ENCODE results near the gene SYTL2. TPM values are rescaled to one million over a fixed set of nuclear protein-coding genes. Genes with fewer than 3 reads are reported as not detected.
A peak's percentile ranks its signal among the peaks of the same experiment; 100 is the strongest.
"Not testable (repeated sequence)": the region's sequence is repeated elsewhere in the genome, so short reads cannot be mapped to it uniquely, and the experiment has no call there.

Gene SYTL2
- total RNA-seq, 2 experiments from 2014 or later = 9.5 to 11.2 TPM

- DNase-seq (no peak), ATAC-seq (no peak)
- Mint-ChIP-seq H3K9me3 (no peaks in the 10 kb centered on the region), H3K27ac (peak overlapping the region; percentile 97), H3K4me3 (peak overlapping the region; percentile 99), H3K27me3 (no peaks in the 10 kb centered on the region), H3K36me3 (ENCODE audit: low read depth) (peaks cover 54% of the 10 kb centered on the region), H3K4me1 (ENCODE audit: low read depth) (peaks cover 41% of the 10 kb centered on the region)
- CTCF ChIA-PET = interaction anchor here (0.6 to 2.1 kb wide), 6 partner anchors 14 to 192 kb away, joined by 3 to 7 read pairs (median 3); partner anchors contain the start of genes CCDC83, TMEM126A and TMEM126B
- intact Hi-C loops (cut with micrococcal nuclease) = loop anchor here (5.0 to 10.0 kb wide), 3 partner anchors 36 to 162 kb away; partner anchors contain the start of genes DLG2 and TMEM126B
- TF ChIP-seq, protein P1, sequence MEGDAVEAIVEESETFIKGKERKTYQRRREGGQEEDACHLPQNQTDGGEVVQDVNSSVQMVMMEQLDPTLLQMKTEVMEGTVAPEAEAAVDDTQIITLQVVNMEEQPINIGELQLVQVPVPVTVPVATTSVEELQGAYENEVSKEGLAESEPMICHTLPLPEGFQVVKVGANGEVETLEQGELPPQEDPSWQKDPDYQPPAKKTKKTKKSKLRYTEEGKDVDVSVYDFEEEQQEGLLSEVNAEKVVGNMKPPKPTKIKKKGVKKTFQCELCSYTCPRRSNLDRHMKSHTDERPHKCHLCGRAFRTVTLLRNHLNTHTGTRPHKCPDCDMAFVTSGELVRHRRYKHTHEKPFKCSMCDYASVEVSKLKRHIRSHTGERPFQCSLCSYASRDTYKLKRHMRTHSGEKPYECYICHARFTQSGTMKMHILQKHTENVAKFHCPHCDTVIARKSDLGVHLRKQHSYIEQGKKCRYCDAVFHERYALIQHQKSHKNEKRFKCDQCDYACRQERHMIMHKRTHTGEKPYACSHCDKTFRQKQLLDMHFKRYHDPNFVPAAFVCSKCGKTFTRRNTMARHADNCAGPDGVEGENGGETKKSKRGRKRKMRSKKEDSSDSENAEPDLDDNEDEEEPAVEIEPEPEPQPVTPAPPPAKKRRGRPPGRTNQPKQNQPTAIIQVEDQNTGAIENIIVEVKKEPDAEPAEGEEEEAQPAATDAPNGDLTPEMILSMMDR (IDR thresholded peaks at IDR 0.05) = no peak
- POLR2A ChIA-PET = interaction anchor here (1.0 to 4.3 kb wide), 12 partner anchors 9 to 154 kb away, joined by 3 to 38 read pairs (median 5); partner anchors contain the start of genes DLG2, TMEM126A and TMEM126B
Observed at GRCh38 chr11:85663080-85663752, 147.7 kb downstream of the SYTL2 start.

GRCh38 chr11:85661972-85662664, 148.8 kb downstream of the SYTL2 start:
- Mint-ChIP-seq H3K36me3 (ENCODE audit: low read depth) (peaks cover 58% of the 10 kb centered on the region), H3K9me3 (no peaks in the 10 kb centered on the region)
- CTCF ChIA-PET = no interaction called here

GRCh38 chr11:85658180-85658579, 152.8 kb downstream of the SYTL2 start:
- DNase-seq (no peak), ATAC-seq (no peak)
- Mint-ChIP-seq H3K27me3 (no peaks in the 10 kb centered on the region), H3K36me3 (ENCODE audit: low read depth) (peaks cover 61% of the 10 kb centered on the region), H3K4me3 (no peak overlapping the region), H3K9me3 (no peaks in the 10 kb centered on the region), H3K4me1 (ENCODE audit: low read depth) (peaks cover 55% of the 10 kb centered on the region), H3K27ac (no peak overlapping the region)
- intact Hi-C loops (cut with micrococcal nuclease) = no loop called here
- TF ChIP-seq, protein P1 (IDR thresholded peaks at IDR 0.05) = no peak
- POLR2A ChIA-PET = interaction anchor here (2.7 kb wide), 1 partner anchor 11 kb away, joined by 15 read pairs; the partner anchor contains the start of gene TMEM126A
- CTCF ChIA-PET = interaction anchor here (2.1 kb wide), 1 partner anchor 10 kb away, joined by 8 read pairs; the partner anchor contains the start of gene TMEM126A

More at GRCh38 chr11:85661972-85662664, 148.8 kb downstream of the SYTL2 start:
- POLR2A ChIA-PET = interaction anchor here (0.7 to 4.3 kb wide), 3 partner anchors 9 to 34 kb away, joined by 3 to 38 read pairs (median 4); partner anchors contain the start of genes DLG2 and TMEM126A
- TF ChIP-seq, protein P1 (IDR thresholded peaks at IDR 0.05) = no peak
- DNase-seq = no peak
- peak overlapping the region; percentile 99 for H3K4me3 Mint-ChIP-seq
- peaks cover 44% of the 10 kb centered on the region for H3K4me1 Mint-ChIP-seq (ENCODE audit: low read depth)
- intact Hi-C loops (cut with micrococcal nuclease) = loop anchor here (5.0 to 10.0 kb wide), 3 partner anchors 35 to 163 kb away; partner anchors contain the start of genes DLG2 and TMEM126B
- no peak overlapping the region for H3K27ac Mint-ChIP-seq
- no peak for ATAC-seq
- no peaks in the 10 kb centered on the region for H3K27me3 Mint-ChIP-seq

DNA sequence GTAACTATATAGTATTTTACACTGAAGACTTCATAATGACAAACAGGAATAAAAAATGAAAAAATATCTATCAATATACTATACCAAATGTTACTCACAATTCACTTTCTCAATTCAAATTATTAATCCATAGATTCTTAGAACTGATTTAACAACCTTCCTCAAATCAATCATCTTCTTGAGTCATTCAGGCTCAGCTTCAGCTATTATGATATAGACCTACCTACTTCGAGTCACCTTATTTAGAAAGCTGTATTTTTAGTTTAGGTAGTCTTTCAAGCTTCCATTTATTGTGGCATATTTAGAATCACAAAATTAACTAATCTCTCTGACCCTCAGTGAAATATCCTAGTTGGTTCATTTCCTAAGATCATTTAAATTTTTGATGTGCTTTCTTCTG, 154.2 kb downstream of the SYTL2 start:
- CTCF ChIA-PET = interaction anchor here (1.0 kb wide), 1 partner anchor 9 kb away, joined by 3 read pairs; the partner anchor contains the start of gene TMEM126A
- H3K27me3 Mint-ChIP-seq = no peaks in the 10 kb centered on the region
- no peak overlapping the region for H3K4me3 Mint-ChIP-seq
- no peaks in the 10 kb centered on the region for H3K9me3 Mint-ChIP-seq
- intact Hi-C loops (cut with micrococcal nuclease) = no loop called here
- ATAC-seq (no peak), DNase-seq (no peak)
- H3K27ac Mint-ChIP-seq = peak overlapping the region; percentile 74
- TF ChIP-seq, protein P1 (IDR thresholded peaks at IDR 0.05) = no peak
- POLR2A ChIA-PET = interaction anchor here (2.7 kb wide), 1 partner anchor 9 kb away, joined by 15 read pairs; the partner anchor contains the start of gene TMEM126A
- peaks cover 58% of the 10 kb centered on the region for H3K36me3 Mint-ChIP-seq (ENCODE audit: low read depth)
- peaks cover 66% of the 10 kb centered on the region for H3K4me1 Mint-ChIP-seq (ENCODE audit: low read depth)

DNA sequence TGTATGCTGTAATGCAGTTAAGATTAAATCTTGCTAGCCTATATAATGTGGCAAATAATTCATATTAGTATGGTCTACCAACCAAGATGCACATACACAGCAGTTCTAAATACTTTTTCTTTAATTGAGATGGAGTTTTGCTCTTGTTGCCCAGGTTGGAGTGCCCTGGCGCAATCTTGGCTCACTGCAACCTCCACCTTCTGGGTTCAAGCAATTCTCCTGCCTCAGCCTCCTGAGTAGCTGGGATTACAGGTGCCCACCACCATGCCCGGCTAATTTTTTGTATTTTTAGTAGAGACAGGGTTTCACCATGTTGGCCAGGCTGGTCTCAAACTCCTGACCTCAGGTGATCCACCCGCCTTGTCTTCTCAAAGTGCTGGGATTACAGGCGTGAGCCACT, 156.6 kb downstream of the SYTL2 start:
- POLR2A ChIA-PET = interaction anchor here (1.2 to 2.2 kb wide), 2 partner anchors 9 to 28 kb away, joined by 3 to 14 read pairs; no protein-coding TSS in a partner anchor
- CTCF ChIA-PET = not testable (repeated sequence)
- peaks cover 48% of the 10 kb centered on the region for H3K36me3 Mint-ChIP-seq (ENCODE audit: low read depth)

More for the DNA sequence above, 156.6 kb downstream of the SYTL2 start:
- H3K27ac Mint-ChIP-seq; H3K4me3 Mint-ChIP-seq; H3K27me3 Mint-ChIP-seq; DNase-seq; ATAC-seq; intact Hi-C loops (cut with micrococcal nuclease); H3K9me3 Mint-ChIP-seq: not testable (repeated sequence)
- H3K4me1 Mint-ChIP-seq (ENCODE audit: low read depth) = peaks cover 64% of the 10 kb centered on the region

Data from activated CD8-positive, alpha-beta T cell treated with anti-CD3 and anti-CD28 coated beads for 36 hours (primary cell).